DOHH2 (cell line): ENCODE data around the gene FAM53A.

Experiments used
- H3F3A ChIP-seq: fragments of 200-600 bp; sonication (generic), shearing (Covaris generic); 2 replicates; pipeline ENCODE4 v1.6.0; 2016; ENCODE audit warnings: antibody characterized with exemption, mild to moderate bottlenecking; ENCODE audit not compliant: control insufficient read depth, insufficient read depth
- H3K27ac ChIP-seq: fragments of 200-600 bp; sonication (generic); 2 replicates; pipeline ENCODE4 v1.5.1; 2014; ENCODE audit warnings: low read depth, mild to moderate bottlenecking, low read length, moderate library complexity
- H3K27me3 ChIP-seq: fragments of 200-600 bp; sonication (generic); 2 replicates; pipeline ENCODE4 v1.6.1; 2014; ENCODE audit warnings: mild to moderate bottlenecking, low read length, mixed read lengths; ENCODE audit not compliant: control insufficient read depth
- H3K36me3 ChIP-seq: fragments of 200-600 bp; sonication (generic); 2 replicates; pipeline ENCODE4 v1.6.1; 2014; ENCODE audit warnings: mild to moderate bottlenecking, low read length, moderate library complexity, mixed read lengths; ENCODE audit not compliant: control insufficient read depth
- H3K4me1 ChIP-seq: fragments of 200-600 bp; sonication (generic); 2 replicates; pipeline ENCODE4 v1.6.1; 2014; ENCODE audit warnings: mild to moderate bottlenecking, low read length, mixed read lengths; ENCODE audit not compliant: control insufficient read depth
- H3K4me2 ChIP-seq: fragments of 200-600 bp; sonication (generic); 2 replicates; pipeline ENCODE4 v1.6.0; 2014; ENCODE audit warnings: mild to moderate bottlenecking, low read length, moderate library complexity
- H3K4me3 ChIP-seq: fragments of 200-600 bp; sonication (generic); 2 replicates; pipeline ENCODE4 v1.5.1; 2014; ENCODE audit warnings: mild to moderate bottlenecking, low read length, mixed read lengths
- H3K79me2 ChIP-seq: fragments of 200-600 bp; sonication (generic); 2 replicates; pipeline ENCODE4 v1.6.1; 2014; ENCODE audit warnings: mild to moderate bottlenecking, low read length, mixed read lengths; ENCODE audit not compliant: control insufficient read depth
- H3K9me2 ChIP-seq: fragments of 200-600 bp; sonication (generic); replicated peaks from 2 replicates; pipeline ENCODE4 v1.6.1; 2014; ENCODE audit warnings: mild to moderate bottlenecking, low read length, mixed read lengths; ENCODE audit not compliant: control insufficient read depth
- H3K9me3 ChIP-seq: fragments of 200-600 bp; sonication (generic); 2 replicates; pipeline ENCODE4 v1.6.1; 2014; ENCODE audit warnings: antibody characterized with exemption, low read length, mixed read lengths; ENCODE audit not compliant: control insufficient read depth, insufficient read depth
- H4K20me1 ChIP-seq: fragments of 200-600 bp; sonication (generic); 2 replicates; pipeline ENCODE4 v1.6.0; 2014; ENCODE audit warnings: low read depth, mild to moderate bottlenecking, antibody characterized with exemption, low read length, moderate library complexity; ENCODE audit not compliant: control insufficient read depth, insufficient read depth
- EZH2phosphoT487 ChIP-seq: fragments of 200-600 bp; sonication (generic); IDR thresholded peaks from 2 replicates; pipeline ENCODE4 v1.6.1; 2017; ENCODE audit warnings: borderline replicate concordance, mild to moderate bottlenecking, antibody characterized with exemption, low read length, moderate library complexity, mixed read lengths
- TF ChIP-seq, protein P1 (sequence below): fragments of 200-600 bp; sonication (generic); IDR thresholded peaks from one replicate; pipeline ENCODE4 v1.5.1; 2014; ENCODE audit warnings: antibody characterized with exemption, mild to moderate bottlenecking, low read depth, low read length; ENCODE audit not compliant: poor library complexity, severe bottlenecking

The FAM53A gene

DNA sequence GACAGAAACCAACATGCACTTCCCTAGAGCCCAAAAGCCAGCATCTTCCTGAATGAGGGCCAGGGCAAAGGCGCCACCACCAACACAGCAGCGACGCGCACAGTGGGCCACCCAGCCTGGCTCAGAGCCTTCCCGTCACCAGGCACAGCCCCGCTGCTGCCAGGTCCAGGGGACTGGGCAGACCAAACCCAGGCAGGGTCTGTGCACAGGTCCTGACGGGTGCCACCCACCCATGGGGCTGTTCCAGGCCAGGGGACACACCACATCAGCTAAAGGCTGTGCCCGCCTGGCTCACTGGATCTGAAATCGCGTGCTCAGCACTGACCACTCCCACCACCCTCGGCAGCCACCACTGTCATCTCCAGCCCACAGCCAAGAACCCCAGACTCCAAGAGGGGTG is 13.8 kb downstream of the FAM53A start:
- Histone ChIP-seq H3F3A (peaks cover 8% of the 10 kb centered on the region; the same call in 1 of the 2 replicates), H3K9me3 (peaks cover 7% of the 10 kb centered on the region; the same call in 1 of the 2 replicates), H3K27ac (no peak overlapping the region), H3K4me1 (no peaks in the 10 kb centered on the region), H3K36me3 (no peaks in the 10 kb centered on the region), H3K27me3 (no peaks in the 10 kb centered on the region), H3K79me2 (no peaks in the 10 kb centered on the region), H3K9me2 (no peaks in the 10 kb centered on the region), H3K4me3 (no peak overlapping the region), H3K4me2 (no peak overlapping the region), H4K20me1 (no peaks in the 10 kb centered on the region)
- TF ChIP-seq, protein P1, sequence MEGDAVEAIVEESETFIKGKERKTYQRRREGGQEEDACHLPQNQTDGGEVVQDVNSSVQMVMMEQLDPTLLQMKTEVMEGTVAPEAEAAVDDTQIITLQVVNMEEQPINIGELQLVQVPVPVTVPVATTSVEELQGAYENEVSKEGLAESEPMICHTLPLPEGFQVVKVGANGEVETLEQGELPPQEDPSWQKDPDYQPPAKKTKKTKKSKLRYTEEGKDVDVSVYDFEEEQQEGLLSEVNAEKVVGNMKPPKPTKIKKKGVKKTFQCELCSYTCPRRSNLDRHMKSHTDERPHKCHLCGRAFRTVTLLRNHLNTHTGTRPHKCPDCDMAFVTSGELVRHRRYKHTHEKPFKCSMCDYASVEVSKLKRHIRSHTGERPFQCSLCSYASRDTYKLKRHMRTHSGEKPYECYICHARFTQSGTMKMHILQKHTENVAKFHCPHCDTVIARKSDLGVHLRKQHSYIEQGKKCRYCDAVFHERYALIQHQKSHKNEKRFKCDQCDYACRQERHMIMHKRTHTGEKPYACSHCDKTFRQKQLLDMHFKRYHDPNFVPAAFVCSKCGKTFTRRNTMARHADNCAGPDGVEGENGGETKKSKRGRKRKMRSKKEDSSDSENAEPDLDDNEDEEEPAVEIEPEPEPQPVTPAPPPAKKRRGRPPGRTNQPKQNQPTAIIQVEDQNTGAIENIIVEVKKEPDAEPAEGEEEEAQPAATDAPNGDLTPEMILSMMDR, result no peak
- no peak for TF ChIP-seq EZH2phosphoT487

DNA sequence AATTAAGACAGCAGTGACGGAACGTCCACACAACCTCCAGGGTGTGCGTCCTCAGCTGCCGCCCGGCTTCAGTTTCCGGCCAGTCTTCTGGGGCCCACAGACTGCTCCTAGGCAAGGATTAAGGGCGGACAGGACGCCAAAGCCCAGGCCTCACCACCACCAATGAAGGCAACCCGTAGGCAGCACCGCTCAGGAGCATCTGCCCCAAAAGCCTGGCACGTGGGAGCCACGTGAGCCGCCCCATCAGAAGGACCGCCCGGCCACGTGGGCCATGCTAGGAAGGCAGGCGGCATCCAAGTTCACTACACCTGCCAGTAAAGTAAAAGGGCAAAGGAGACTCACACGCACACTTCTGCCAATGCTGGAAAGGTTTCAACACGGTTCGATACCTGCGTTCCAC is 14.3 kb downstream of the FAM53A start:
- H3K27me3 ChIP-seq, result no peaks in the 10 kb centered on the region
- TF ChIP-seq, protein P1, result no peak
- H3K27ac ChIP-seq, result no peak overlapping the region
- H3K36me3 ChIP-seq, result no peaks in the 10 kb centered on the region
- no peaks in the 10 kb centered on the region for H3K79me2 ChIP-seq
- no peak overlapping the region for H3K4me2 ChIP-seq
- no peak overlapping the region for H3K4me3 ChIP-seq
- no peaks in the 10 kb centered on the region for H3K4me1 ChIP-seq
- H3K9me3 ChIP-seq, result peaks cover 7% of the 10 kb centered on the region; the same call in 1 of the 2 replicates
- peaks cover 8% of the 10 kb centered on the region; the same call in 1 of the 2 replicates for H3F3A ChIP-seq
- H4K20me1 ChIP-seq, result no peaks in the 10 kb centered on the region
- H3K9me2 ChIP-seq, result no peaks in the 10 kb centered on the region

DNA sequence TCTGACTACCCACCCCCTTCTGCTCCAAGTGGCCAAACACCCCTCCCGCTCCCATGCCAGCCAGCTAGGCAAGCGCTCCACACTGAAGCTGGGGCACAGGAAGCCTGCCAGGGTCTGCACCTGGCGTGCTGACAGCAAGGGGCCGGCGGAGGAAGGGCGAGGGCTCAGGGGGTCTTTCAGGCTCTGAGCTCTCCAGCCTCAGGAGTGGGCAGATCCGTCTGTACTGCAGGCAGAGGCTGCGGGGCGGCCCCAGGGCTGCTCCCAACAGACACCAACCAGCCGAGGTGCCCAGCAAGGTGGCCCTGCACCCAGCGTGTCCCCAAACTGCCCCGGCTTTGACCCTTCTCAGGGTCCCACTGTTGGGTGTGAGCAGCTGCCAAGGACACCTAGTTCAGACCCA is 14.8 kb downstream of the FAM53A start:
- no peaks in the 10 kb centered on the region for H3K4me1 ChIP-seq
- H3F3A ChIP-seq, result peaks cover 8% of the 10 kb centered on the region; the same call in 1 of the 2 replicates
- TF ChIP-seq EZH2phosphoT487, result no peak
- TF ChIP-seq, protein P1, result no peak
- peaks cover 7% of the 10 kb centered on the region; the same call in 1 of the 2 replicates for H3K9me3 ChIP-seq
- H3K4me2 ChIP-seq, result no peak overlapping the region
- no peak overlapping the region for H3K4me3 ChIP-seq
- no peaks in the 10 kb centered on the region for H3K36me3 ChIP-seq
- no peak overlapping the region for H3K27ac ChIP-seq
- H3K79me2 ChIP-seq, result no peaks in the 10 kb centered on the region
- H4K20me1 ChIP-seq, result no peaks in the 10 kb centered on the region
- H3K27me3 ChIP-seq, result no peaks in the 10 kb centered on the region
- no peaks in the 10 kb centered on the region for H3K9me2 ChIP-seq
